Eye (tissue), 1 donor: ENCODE data around the gene IGF1R.

Experiments used
- DNase-seq: peaks from one replicate; pipeline ENCODE4 v3.0.0-alpha.2; 2015

IGF1R gene

GRCh38 chr15:98753726-98754656 is 105.7 kb downstream of the IGF1R start:
- DNase-seq = peak; percentile 48

DNA sequence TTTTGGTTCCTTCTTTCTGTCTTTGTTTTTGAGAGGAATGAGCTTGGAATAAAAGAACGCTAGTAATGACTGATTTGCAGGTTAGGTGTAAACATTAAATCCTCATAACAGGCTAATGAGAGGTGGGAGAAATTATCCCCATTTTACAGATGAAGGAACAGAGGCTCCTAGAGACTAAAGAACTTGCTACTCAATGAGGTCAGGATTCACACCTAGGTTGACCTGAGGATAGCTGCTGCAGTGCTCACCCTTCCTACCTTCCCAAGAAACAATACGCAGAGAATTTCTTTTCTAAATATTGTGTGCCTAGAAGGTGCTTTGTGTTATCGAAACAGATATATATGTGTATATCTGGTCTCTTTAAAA is 106.3 kb downstream of the IGF1R start:
- DNase-seq = no peak

- DNase-seq = no peak
Observed at GRCh38 chr15:98755138-98755537, 106.8 kb downstream of the IGF1R start.

GRCh38 chr15:98755781-98756180 is 107.4 kb downstream of the IGF1R start:
- no peak for DNase-seq

GRCh38 chr15:98758224-98758623 is 109.9 kb downstream of the IGF1R start:
- DNase-seq = peak; percentile 37

GRCh38 chr15:98759277-98759676 is 110.9 kb downstream of the IGF1R start:
- DNase-seq = no peak

GRCh38 chr15:98760112-98760826 is 111.9 kb downstream of the IGF1R start:
- no peak for DNase-seq

- no peak for DNase-seq
Observed at GRCh38 chr15:98760975-98761374, 112.6 kb downstream of the IGF1R start.

GRCh38 chr15:98763179-98763578 is 114.8 kb downstream of the IGF1R start:
- DNase-seq = no peak

DNA sequence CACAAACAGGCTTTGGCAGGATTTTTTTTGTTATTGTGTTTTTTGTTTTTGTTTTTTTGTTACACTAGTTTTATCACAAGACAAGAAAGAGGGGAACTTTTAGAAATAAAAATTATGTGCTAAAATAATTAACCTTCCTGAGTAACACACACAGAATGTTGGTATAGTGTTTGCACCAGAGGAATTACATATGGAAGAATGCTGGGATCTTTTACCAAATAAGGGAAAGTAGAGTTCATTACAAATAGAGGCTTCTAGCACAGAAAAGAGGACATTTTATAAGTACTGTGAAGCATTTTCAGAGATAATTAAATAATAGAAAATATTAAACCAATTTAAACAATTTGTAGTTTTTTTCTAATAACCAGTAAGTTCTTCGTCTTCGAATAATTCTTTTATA is 116.0 kb downstream of the IGF1R start:
- DNase-seq = no peak

DNA sequence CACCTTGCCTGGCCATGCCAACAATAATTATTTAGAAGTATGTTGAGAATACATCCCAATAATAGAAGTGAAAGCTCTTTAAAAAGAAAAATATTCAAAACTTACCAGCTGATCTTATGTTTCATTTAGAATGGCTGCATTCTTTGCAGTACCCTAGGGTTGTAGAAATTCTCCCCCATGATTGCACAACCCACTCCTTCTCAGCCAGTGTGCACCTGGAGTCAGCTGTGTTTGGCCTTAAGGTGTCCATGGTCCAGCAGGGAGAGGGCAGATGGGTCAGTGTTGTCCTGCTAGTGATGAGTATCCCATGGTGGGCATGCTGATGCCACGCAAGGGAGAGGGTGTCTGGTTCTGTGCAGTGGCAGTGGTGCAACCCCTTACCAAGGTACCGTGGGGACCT is 117.3 kb downstream of the IGF1R start:
- DNase-seq = no peak

DNA sequence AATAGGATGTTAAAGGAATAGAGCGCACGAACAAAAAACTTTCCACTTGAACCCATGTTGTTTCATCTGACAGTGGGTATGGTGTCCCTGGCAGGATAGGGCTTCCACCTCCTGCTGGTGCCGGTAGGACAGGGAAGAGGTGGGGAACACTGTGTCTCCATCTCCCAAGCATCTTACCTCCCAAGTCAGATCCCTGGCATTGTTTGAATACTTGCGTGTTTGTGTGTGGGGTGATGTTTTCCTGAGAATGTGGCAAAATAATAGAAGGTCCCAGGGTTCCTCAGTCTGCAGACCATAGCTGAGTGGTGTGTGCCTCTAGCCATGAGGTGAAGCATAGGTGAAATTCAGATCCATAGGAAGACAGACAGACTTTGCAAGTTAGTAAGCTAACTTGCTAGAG is 119.4 kb downstream of the IGF1R start:
- no peak for DNase-seq

DNA sequence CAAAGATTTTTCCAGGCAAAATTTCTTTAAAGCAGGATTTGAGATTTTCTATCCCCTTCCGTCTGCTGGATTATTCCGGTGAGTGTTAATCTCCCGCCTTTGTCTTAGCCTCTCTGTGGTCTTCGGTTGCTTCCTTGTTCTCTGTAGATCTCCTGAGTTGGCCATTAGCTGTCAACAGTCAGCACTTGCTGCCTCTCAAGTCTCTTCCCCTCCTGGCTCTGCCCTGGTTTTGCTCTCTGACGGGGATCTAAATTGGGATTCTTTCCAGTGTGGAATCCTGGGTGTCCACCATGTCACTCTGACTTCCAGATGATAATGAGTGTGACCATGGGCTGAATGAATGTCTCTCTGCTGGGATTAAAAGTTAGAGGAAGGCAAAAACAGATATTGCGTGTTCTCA is 121.5 kb downstream of the IGF1R start:
- DNase-seq = no peak

- DNase-seq = no peak
Observed at GRCh38 chr15:98770984-98771383, 122.6 kb downstream of the IGF1R start.

GRCh38 chr15:98771541-98771940 is 123.2 kb downstream of the IGF1R start:
- DNase-seq = no peak

GRCh38 chr15:98772895-98773294 is 124.6 kb downstream of the IGF1R start:
- no peak for DNase-seq

GRCh38 chr15:98773616-98774015 is 125.3 kb downstream of the IGF1R start:
- no peak for DNase-seq

DNA sequence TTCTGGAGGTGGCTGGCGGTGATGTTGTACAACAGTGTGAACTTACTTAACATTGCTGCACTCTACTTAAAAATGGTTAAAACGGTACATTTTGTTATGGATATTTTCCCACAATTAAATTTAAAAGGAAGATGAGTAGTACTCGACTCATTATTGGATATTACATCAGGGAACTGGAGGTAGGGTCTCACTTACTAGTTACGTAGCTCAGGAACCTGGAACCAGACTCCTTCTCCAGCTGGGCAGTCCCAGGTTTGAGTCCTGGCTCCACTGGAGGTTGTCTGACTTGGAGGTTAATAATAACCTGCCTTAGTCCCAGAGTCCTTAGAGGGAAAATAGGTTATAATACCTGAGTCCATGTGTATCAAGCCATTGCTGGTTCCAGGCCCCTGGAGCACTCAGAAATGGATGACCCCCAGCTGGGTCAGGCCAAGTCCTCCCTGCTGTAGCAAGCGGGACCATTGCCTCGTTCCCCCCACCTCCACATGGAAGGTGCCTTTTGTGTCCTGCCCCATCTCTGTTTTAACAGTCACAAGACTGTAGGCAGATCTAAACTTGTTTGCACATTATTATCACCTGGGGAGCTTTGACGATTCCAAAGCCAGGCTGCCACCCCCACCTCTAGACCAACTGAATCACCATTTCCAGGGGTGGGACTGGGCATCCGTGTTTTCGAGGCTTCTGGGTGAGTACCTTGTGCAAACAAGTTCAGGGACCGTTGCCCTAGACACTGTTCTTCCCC is 126.6 kb downstream of the IGF1R start:
- no peak for DNase-seq

DNA sequence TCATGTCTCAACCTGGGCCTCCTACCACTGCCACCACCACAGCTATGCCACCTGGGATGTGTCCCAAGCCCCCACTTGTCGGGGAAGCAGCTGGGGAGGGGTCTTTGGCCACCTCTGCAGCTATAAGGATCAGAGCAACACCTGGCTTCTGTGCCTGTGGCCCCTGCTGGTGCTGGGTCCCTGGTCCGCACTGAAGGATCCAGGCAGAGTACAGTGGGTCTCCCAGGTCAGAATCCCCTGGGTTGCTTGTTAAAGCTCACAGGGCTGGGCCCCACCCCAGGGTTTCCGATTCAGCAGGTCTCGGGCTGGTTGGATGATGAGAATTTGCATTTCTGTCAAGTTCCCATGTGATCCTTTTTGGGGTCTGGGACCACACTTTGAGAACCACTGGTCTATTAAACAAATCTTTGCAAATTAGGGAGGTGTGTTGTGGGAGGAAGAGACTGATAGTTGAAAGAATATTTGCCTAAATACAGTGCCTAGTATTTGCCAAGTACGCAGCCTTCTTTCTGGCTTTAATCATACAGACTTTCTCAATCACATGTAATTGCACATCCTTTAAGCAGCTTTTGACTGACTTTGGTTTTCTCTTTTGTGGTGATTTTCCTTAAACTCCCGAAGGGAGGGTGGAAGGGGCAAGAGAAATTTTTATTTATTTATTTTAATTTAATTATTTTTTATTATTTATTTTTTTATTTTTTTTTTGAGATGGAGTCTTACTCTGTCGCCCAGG is 127.3 kb downstream of the IGF1R start:
- no peak for DNase-seq

DNA sequence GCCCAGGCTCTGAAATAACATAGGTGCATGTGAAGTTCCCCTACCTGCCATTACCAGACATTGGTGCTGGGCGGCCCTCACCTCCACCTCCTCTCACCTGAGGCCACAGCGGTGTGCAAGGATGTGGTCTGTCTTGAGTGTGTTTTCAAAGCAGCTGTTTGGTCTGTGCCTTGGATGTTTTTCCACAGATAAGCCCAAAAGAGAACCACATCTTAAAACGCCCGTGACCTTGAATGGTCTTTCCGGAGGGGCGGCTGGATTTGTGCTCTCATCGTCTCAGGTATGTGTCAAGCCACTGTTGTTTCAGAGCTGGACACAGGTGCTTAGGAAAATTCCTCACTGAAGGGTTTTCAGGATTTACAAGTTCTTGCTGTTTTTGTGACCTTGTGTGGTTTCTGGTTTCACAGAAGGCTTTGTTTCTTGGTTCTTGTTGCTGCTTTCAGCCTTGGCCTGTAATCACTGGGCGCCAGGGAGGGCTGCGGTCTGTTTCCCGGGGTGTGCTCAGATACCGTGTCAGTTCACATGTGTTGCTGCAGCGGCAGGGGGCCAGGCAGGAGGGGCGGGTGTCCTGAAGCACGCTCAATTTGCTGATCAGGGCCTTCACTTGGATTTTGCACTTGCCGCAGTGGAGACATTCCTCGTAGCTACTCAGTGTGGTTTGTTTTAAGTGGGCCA is 128.4 kb downstream of the IGF1R start:
- DNase-seq = peak; percentile 76

DNA sequence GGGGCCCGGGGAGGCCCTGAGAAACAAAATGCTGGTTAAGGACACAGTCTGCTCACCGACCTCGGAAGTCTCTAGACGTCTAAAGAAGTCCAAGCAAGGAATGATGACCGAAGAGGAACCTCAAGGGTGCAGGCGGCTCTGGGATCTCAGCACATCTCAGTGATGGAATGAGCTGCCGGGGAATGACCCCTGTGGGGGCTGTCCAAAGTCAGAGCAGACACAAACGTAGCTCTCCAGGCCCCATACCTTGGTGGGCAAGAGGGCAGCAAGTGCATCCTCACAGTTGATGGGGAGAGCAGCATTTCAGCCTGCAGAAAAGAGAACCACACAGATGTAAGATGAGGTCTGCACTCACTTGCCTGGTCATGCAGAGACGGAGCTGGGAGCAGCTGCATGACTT is 129.1 kb downstream of the IGF1R start:
- no peak for DNase-seq

DNA sequence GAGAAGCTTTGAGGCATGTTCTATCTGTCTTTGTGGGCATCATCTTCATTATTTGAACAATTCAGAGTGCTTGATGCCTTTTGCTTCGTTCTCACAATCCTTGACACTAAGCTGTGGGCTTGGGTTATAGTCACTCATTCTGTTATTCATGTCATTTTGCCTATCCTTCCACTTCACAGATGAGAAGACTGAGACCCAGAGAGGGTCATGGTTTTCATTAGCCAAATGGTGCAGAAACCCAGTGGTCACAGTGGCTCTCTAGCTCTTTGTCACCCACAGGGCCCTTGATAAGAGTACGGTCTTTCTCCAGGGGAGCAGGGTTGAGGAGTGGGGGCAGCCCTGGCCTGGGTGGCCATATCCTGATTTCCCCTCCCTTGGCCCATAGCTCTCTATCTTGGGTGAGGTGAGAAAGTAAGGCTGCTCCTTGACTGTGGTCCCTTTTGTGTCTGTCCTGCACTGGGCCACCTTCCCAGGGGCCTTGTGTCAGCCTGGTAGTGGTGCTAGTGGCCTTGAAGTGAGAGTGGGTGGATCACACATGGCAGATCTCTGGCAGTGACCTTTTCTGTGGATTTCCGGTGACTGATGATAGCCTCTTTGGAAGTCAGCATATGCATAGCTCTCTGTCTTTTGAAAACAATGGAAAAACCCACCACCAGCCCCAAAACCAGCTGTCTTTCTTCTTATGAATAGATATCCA is 130.1 kb downstream of the IGF1R start:
- no peak for DNase-seq
